Measurements from ENCODE around the gene CFAP210. TPM values are rescaled to one million over a fixed set of nuclear protein-coding genes. Genes with fewer than 3 reads are reported as not detected.

CFAP210 gene
- total and polyA plus RNA-seq, 10 of the 15 experiments (the other 5 are each of a cell fraction or from before 2014, with no cell fraction given): not detected

DNA sequence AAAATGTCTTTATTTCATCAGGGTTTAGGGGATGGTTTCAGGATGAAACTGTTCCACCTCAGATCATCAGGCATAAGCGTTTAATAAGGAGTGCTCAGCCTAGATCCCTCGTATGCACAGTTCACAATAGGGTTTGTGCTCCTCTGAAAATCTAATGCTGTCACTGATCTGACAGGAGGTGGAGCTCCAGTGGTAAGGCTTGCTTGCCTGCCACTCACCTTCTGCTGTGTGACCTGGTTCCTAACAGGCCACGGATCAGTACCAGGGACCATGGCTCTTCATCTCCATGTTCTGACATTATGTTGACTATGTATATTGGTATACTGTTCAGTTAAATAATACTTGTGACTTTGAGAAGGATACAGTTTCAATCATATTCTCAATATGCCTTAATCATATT lies 68.4 kb downstream of the CFAP210 start:
- BruUV-seq (replicated peaks): no TSS peak
- DNase-seq (ENCODE audit: low read depth, low spot score): no peak
- H3K4me2 ChIP-seq (ENCODE audit: control insufficient read depth, insufficient read depth): no peak overlapping the region
- peaks cover 2 to 21% of the 10 kb centered on the region in 2 experiments for H3K36me3 ChIP-seq (ENCODE audit: control insufficient read depth in 2 of 2, insufficient read depth in 2 of 2, low read length in 1 of 2)
- H3K27me3 ChIP-seq (replicated peaks in 1 of 2; ENCODE audit: control insufficient read depth in 2 of 2, insufficient read depth in 2 of 2, low read length in 1 of 2): no peaks in the 10 kb centered on the region
- 100% methylated on average over 3 of the region's 3 CpGs for WGBS (ENCODE audit: insufficient coverage, insufficient replicate concordance, low lambda C conversion rate, missing lambda C conversion rate)
- H4K20me1 ChIP-seq (ENCODE audit: control insufficient read depth, insufficient read depth): no peaks in the 10 kb centered on the region
- no peak overlapping the region for H3K9ac ChIP-seq (ENCODE audit: control insufficient read depth, insufficient read depth, low read length)
- in situ Hi-C loops (cut with MboI): no loop called here
- RAD21 ChIA-PET (ENCODE audit: unreplicated experiment): no interaction called here
- no peaks in the 10 kb centered on the region for H3K4me1 ChIP-seq (ENCODE audit: control insufficient read depth, insufficient read depth, low read length)
- SMC1A ChIA-PET (ENCODE audit: uncharacterized antibody, unreplicated experiment): no interaction called here
- no peak overlapping the region for H2AFZ ChIP-seq (ENCODE audit: control insufficient read depth, low read depth, low read length)
- no peak overlapping the region for H3K27ac ChIP-seq (ENCODE audit: control insufficient read depth, insufficient read depth)
- no peak overlapping the region for H3K4me3 ChIP-seq
- ATAC-seq: no peak
- no peak for FAIRE-seq
- H3K9me3 ChIP-seq (replicated peaks; ENCODE audit: control insufficient read depth, insufficient read depth, low read length): no peaks in the 10 kb centered on the region
- intact Hi-C loops (cut with micrococcal nuclease; ENCODE audit: unreplicated experiment): no loop called here
- no peaks in the 10 kb centered on the region for H3K79me2 ChIP-seq (ENCODE audit: control insufficient read depth, insufficient read depth, low read length)
- no peak for TF ChIP-seq GATAD2B (conservative IDR thresholded peaks at IDR 0.05; ENCODE audit: low read depth)
- no peak for TF ChIP-seq ZZZ3 (IDR thresholded peaks at IDR 0.05; ENCODE audit: control insufficient read depth, insufficient read length, low read depth)
- TF ChIP-seq TAF1 (IDR thresholded peaks at IDR 0.05; ENCODE audit: borderline replicate concordance, low read depth, low read length): no peak
- TF ChIP-seq, protein P1, sequence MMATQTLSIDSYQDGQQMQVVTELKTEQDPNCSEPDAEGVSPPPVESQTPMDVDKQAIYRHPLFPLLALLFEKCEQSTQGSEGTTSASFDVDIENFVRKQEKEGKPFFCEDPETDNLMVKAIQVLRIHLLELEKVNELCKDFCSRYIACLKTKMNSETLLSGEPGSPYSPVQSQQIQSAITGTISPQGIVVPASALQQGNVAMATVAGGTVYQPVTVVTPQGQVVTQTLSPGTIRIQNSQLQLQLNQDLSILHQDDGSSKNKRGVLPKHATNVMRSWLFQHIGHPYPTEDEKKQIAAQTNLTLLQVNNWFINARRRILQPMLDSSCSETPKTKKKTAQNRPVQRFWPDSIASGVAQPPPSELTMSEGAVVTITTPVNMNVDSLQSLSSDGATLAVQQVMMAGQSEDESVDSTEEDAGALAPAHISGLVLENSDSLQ (IDR thresholded peaks at IDR 0.05): no peak
- TF ChIP-seq CBX5 (IDR thresholded peaks at IDR 0.05; ENCODE audit: low read depth): no peak
- TF ChIP-seq SIN3A (IDR thresholded peaks at IDR 0.05; ENCODE audit: low read depth, low read length): no peak
- no peak for TF ChIP-seq PAX5 (IDR thresholded peaks at IDR 0.05; ENCODE audit: borderline replicate concordance, low read depth, low read length)
- TF ChIP-seq, protein P2, sequence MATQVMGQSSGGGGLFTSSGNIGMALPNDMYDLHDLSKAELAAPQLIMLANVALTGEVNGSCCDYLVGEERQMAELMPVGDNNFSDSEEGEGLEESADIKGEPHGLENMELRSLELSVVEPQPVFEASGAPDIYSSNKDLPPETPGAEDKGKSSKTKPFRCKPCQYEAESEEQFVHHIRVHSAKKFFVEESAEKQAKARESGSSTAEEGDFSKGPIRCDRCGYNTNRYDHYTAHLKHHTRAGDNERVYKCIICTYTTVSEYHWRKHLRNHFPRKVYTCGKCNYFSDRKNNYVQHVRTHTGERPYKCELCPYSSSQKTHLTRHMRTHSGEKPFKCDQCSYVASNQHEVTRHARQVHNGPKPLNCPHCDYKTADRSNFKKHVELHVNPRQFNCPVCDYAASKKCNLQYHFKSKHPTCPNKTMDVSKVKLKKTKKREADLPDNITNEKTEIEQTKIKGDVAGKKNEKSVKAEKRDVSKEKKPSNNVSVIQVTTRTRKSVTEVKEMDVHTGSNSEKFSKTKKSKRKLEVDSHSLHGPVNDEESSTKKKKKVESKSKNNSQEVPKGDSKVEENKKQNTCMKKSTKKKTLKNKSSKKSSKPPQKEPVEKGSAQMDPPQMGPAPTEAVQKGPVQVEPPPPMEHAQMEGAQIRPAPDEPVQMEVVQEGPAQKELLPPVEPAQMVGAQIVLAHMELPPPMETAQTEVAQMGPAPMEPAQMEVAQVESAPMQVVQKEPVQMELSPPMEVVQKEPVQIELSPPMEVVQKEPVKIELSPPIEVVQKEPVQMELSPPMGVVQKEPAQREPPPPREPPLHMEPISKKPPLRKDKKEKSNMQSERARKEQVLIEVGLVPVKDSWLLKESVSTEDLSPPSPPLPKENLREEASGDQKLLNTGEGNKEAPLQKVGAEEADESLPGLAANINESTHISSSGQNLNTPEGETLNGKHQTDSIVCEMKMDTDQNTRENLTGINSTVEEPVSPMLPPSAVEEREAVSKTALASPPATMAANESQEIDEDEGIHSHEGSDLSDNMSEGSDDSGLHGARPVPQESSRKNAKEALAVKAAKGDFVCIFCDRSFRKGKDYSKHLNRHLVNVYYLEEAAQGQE (IDR thresholded peaks at IDR 0.05; ENCODE audit: low read depth, low read length): no peak
- TF ChIP-seq ZSCAN29 (IDR thresholded peaks at IDR 0.05): no peak
- TF ChIP-seq JUNB (IDR thresholded peaks at IDR 0.05): no peak
- TF ChIP-seq ZBTB11 (CRISPR knock-in tag; IDR thresholded peaks at IDR 0.05): no peak
- no peak for TF ChIP-seq PML (IDR thresholded peaks at IDR 0.05; ENCODE audit: low read length)
- TF ChIP-seq IKZF2 (IDR thresholded peaks at IDR 0.05): no peak
- CTCF ChIA-PET: no interaction called here
- POLR2A ChIA-PET: no interaction called here

Measured in GM12878 (cell line).